GM21529 (cell line): Measurements from ENCODE around the gene PPFIBP1.
"Not testable (repeated sequence)": the region's sequence is repeated elsewhere in the genome, so short reads cannot be mapped to it uniquely, and the experiment has no call there.

Experiments used
- ATAC-seq: cut with Tn5 transposase; IDR thresholded peaks from one replicate; pipeline ENCODE4 v1.9.1; 2021; ENCODE audit not compliant: unreplicated experiment

PPFIBP1 gene

GRCh38 chr12:27652174-27652763 is 128.3 kb downstream of the PPFIBP1 start:
- no peak for ATAC-seq

- peak; percentile 52 for ATAC-seq
These were observed 129.7 kb downstream of the PPFIBP1 start for GRCh38 chr12:27653661-27654060.

- not testable (repeated sequence) for ATAC-seq
These were observed 131.5 kb downstream of the PPFIBP1 start for GRCh38 chr12:27655476-27655875.

GRCh38 chr12:27657296-27657695 is 133.3 kb downstream of the PPFIBP1 start:
- ATAC-seq, result no peak

GRCh38 chr12:27665704-27666103 is 141.7 kb downstream of the PPFIBP1 start:
- ATAC-seq, result no peak

- ATAC-seq, result no peak
These were observed 142.5 kb downstream of the PPFIBP1 start for GRCh38 chr12:27666510-27666909.

- ATAC-seq, result no peak
These were observed 143.5 kb downstream of the PPFIBP1 start for GRCh38 chr12:27667540-27667939.

GRCh38 chr12:27672051-27672450 is 148.0 kb downstream of the PPFIBP1 start:
- no peak for ATAC-seq

GRCh38 chr12:27672643-27673042 is 148.6 kb downstream of the PPFIBP1 start:
- no peak for ATAC-seq

- no peak for ATAC-seq
These were observed 149.2 kb downstream of the PPFIBP1 start for GRCh38 chr12:27673101-27673718.

GRCh38 chr12:27674989-27675388 is 151.0 kb downstream of the PPFIBP1 start:
- no peak for ATAC-seq

- no peak for ATAC-seq
These were observed 156.6 kb downstream of the PPFIBP1 start for GRCh38 chr12:27680619-27681018.

GRCh38 chr12:27682534-27682933 is 158.5 kb downstream of the PPFIBP1 start:
- no peak for ATAC-seq

- no peak for ATAC-seq
These were observed 161.3 kb downstream of the PPFIBP1 start for GRCh38 chr12:27685274-27685673.

GRCh38 chr12:27686147-27686546 is 162.1 kb downstream of the PPFIBP1 start:
- no peak for ATAC-seq

GRCh38 chr12:27688671-27689070 is 164.7 kb downstream of the PPFIBP1 start:
- no peak for ATAC-seq

GRCh38 chr12:27689558-27690180 is 165.7 kb downstream of the PPFIBP1 start:
- ATAC-seq, result no peak

- no peak for ATAC-seq
These were observed 169.4 kb downstream of the PPFIBP1 start for GRCh38 chr12:27693403-27693802.

GRCh38 chr12:27695556-27696292 is 171.7 kb downstream of the PPFIBP1 start:
- no peak for ATAC-seq

- no peak for ATAC-seq
These were observed 172.3 kb downstream of the PPFIBP1 start, which contains the start of gene REP15 for GRCh38 chr12:27696293-27696652. Gene REP15, plus strand, starts transcription at chr12:27696447. Its CDS starts 116 bp downstream, at chr12:27696563.

- no peak for ATAC-seq
These were observed 173.0 kb downstream of the PPFIBP1 start for GRCh38 chr12:27696864-27697564.
